HL-60 (cell line): Measurements from ENCODE around the gene CRIP2.
A peak's percentile ranks its signal among the peaks of the same experiment; 100 is the strongest.

ENCODE experiments used
- DNase-seq, 2 experiments: peaks; one replicate each; pipeline ENCODE4 v3.0.0-alpha.2; 2010 to 2020; ENCODE audit warnings: low read depth in 1 of 2, low spot score in 1 of 2
- H3K27ac ChIP-seq: fragments of 250-450 bp; sonication (Bioruptor Pico); replicated peaks from 2 replicates; pipeline ENCODE4 v1.5.1; 2020; ENCODE audit warnings: mild to moderate bottlenecking, moderate library complexity
- H3K27me3 ChIP-seq: fragments of 250-450 bp; sonication (Bioruptor Pico); 2 replicates; pipeline ENCODE4 v1.5.1; 2021; ENCODE audit warnings: mild to moderate bottlenecking, moderate library complexity; ENCODE audit not compliant: insufficient read depth, poor library complexity, severe bottlenecking
- H3K4me3 ChIP-seq: replicated peaks from 2 replicates; pipeline ENCODE4 v1.5.1; 2011; ENCODE audit warnings: mild to moderate bottlenecking, control low read depth, low read length; ENCODE audit not compliant: insufficient read depth
- CTCF ChIP-seq: IDR thresholded peaks from one replicate; pipeline ENCODE4 v1.5.1; 2011; ENCODE audit warnings: low read length, control low read depth, inconsistent platforms; ENCODE audit not compliant: insufficient read depth
- GABPA ChIP-seq: IDR thresholded peaks from 2 replicates; pipeline ENCODE4 v1.6.1; 2012; ENCODE audit warnings: low read depth
- POLR2AphosphoS5 ChIP-seq: IDR thresholded peaks from 2 replicates; pipeline ENCODE4 v1.6.1; 2012; ENCODE audit warnings: low read depth
- REST ChIP-seq: IDR thresholded peaks from 2 replicates; pipeline ENCODE4 v1.6.1; 2012; ENCODE audit warnings: low read depth; ENCODE audit not compliant: insufficient replicate concordance
- SPI1 ChIP-seq: IDR thresholded peaks from 2 replicates; pipeline ENCODE4 v1.6.1; 2012; ENCODE audit warnings: low read depth, mild to moderate bottlenecking, borderline replicate concordance

The CRIP2 gene

GRCh38 chr14:105476097-105476830, 1.6 kb downstream of the CRIP2 start:
- H3K27ac ChIP-seq = no peak overlapping the region
- H3K4me3 ChIP-seq = no peak overlapping the region
- no peak for DNase-seq
- TF ChIP-seq GABPA = no peak
- TF ChIP-seq CTCF = no peak
- TF ChIP-seq SPI1 = no peak
- no peak for TF ChIP-seq REST
- no peak for TF ChIP-seq POLR2AphosphoS5
- H3K27me3 ChIP-seq = peaks cover 43% of the 10 kb centered on the region

- H3K27ac ChIP-seq = no peak overlapping the region
- TF ChIP-seq REST = no peak
- no peak for TF ChIP-seq GABPA
- TF ChIP-seq POLR2AphosphoS5 = no peak
- no peak for TF ChIP-seq CTCF
- no peak for TF ChIP-seq SPI1
- H3K27me3 ChIP-seq = peaks cover 43% of the 10 kb centered on the region
- DNase-seq = no peak
- H3K4me3 ChIP-seq = no peak overlapping the region
Observed at GRCh38 chr14:105476831-105477659, 2.4 kb downstream of the CRIP2 start.

- TF ChIP-seq CTCF = no peak
- TF ChIP-seq SPI1 = no peak
- no peak for TF ChIP-seq REST
- no peak for TF ChIP-seq POLR2AphosphoS5
- no peak for TF ChIP-seq GABPA
- peak in 1 of 2 experiments; percentile 82 for DNase-seq
- Histone ChIP-seq H3K4me3 (no peak overlapping the region), H3K27ac (no peak overlapping the region), H3K27me3 (peaks cover 43% of the 10 kb centered on the region)
Observed at GRCh38 chr14:105477660-105478397, 3.2 kb downstream of the CRIP2 start.
